SJCRH30 (cell line): ENCODE measurements around the gene L1CAM. TPM values are rescaled to one million over a fixed set of nuclear protein-coding genes. Genes with fewer than 3 reads are reported as not detected.
A peak's percentile ranks its signal among the peaks of the same experiment; 100 is the strongest.

Experiments
- DNase-seq, 2 experiments: peaks; one replicate each; pipeline ENCODE4 v3.0.0-alpha.2; 2015 to 2020
- H3K27ac ChIP-seq: fragments of 250-450 bp; sonication (Bioruptor Pico); 2 replicates; pipeline ENCODE4 v1.5.1; 2020; ENCODE audit warnings: mild to moderate bottlenecking, moderate library complexity
- H3K27me3 ChIP-seq: fragments of 250-450 bp; sonication (Bioruptor Pico); 2 replicates; pipeline ENCODE4 v1.5.1; 2020; ENCODE audit warnings: mild to moderate bottlenecking, moderate library complexity
- H3K36me3 ChIP-seq: fragments of 250-450 bp; sonication (Bioruptor Pico); 2 replicates; pipeline ENCODE4 v1.5.1; 2020; ENCODE audit warnings: mild to moderate bottlenecking, moderate library complexity
- H3K4me1 ChIP-seq: fragments of 250-450 bp; sonication (Bioruptor Pico); 2 replicates; pipeline ENCODE4 v1.5.1; 2020; ENCODE audit warnings: mild to moderate bottlenecking, moderate library complexity
- H3K4me3 ChIP-seq: fragments of 250-450 bp; sonication (Bioruptor Pico); 2 replicates; pipeline ENCODE4 v1.5.1; 2020; ENCODE audit warnings: mild to moderate bottlenecking, moderate library complexity
- H3K9me3 ChIP-seq: fragments of 250-450 bp; sonication (Bioruptor Pico); replicated peaks from 2 replicates; pipeline ENCODE4 v1.5.1; 2020; ENCODE audit warnings: mild to moderate bottlenecking, moderate library complexity
- total RNA-seq: library from RNA; depleted of rRNA; stranded (reverse); fragments of >200 nt; shearing (Covaris generic); gene quantifications from 2 replicates; pipeline ENCODE4 v1.2.3, GENCODE V29; 2014

Gene L1CAM
- total RNA-seq, 1 experiment from 2014 or later: 14.2 TPM

- Histone ChIP-seq H3K27me3 (no peaks in the 10 kb centered on the region), H3K4me3 (no peak overlapping the region), H3K9me3 (no peaks in the 10 kb centered on the region), H3K36me3 (no peaks in the 10 kb centered on the region), H3K27ac (no peak overlapping the region), H3K4me1 (no peaks in the 10 kb centered on the region)
- DNase-seq: no peak
These were observed 28.5 kb downstream of the L1CAM start for GRCh38 chrX:153857348-153857903.

GRCh38 chrX:153854702-153855101 is 31.3 kb downstream of the L1CAM start:
- Histone ChIP-seq H3K36me3 (no peaks in the 10 kb centered on the region), H3K4me3 (no peak overlapping the region), H3K4me1 (no peaks in the 10 kb centered on the region), H3K9me3 (no peaks in the 10 kb centered on the region), H3K27ac (no peak overlapping the region), H3K27me3 (no peaks in the 10 kb centered on the region)
- DNase-seq: no peak

- no peak for DNase-seq
- Histone ChIP-seq H3K27ac (no peak overlapping the region), H3K4me1 (no peaks in the 10 kb centered on the region)
These were observed 32.1 kb downstream of the L1CAM start for GRCh38 chrX:153853902-153854267.

GRCh38 chrX:153853180-153853901 is 32.6 kb downstream of the L1CAM start:
- no peak overlapping the region for H3K27ac ChIP-seq
- H3K4me1 ChIP-seq: no peaks in the 10 kb centered on the region

More at GRCh38 chrX:153853902-153854267, 32.1 kb downstream of the L1CAM start:
- Histone ChIP-seq H3K9me3 (no peaks in the 10 kb centered on the region), H3K36me3 (no peaks in the 10 kb centered on the region), H3K4me3 (no peak overlapping the region), H3K27me3 (no peaks in the 10 kb centered on the region)

GRCh38 chrX:153851981-153852380 is 34.0 kb downstream of the L1CAM start:
- no peaks in the 10 kb centered on the region for H3K9me3 ChIP-seq
- H3K4me3 ChIP-seq: no peak overlapping the region

More at GRCh38 chrX:153853180-153853901, 32.6 kb downstream of the L1CAM start:
- H3K27me3 ChIP-seq: no peaks in the 10 kb centered on the region
- no peaks in the 10 kb centered on the region for H3K9me3 ChIP-seq
- H3K4me3 ChIP-seq: no peak overlapping the region
- H3K36me3 ChIP-seq: no peaks in the 10 kb centered on the region
- no peak for DNase-seq

GRCh38 chrX:153848325-153848724 is 37.6 kb downstream of the L1CAM start:
- no peak overlapping the region for H3K4me3 ChIP-seq
- no peaks in the 10 kb centered on the region for H3K9me3 ChIP-seq
- H3K4me1 ChIP-seq: no peaks in the 10 kb centered on the region
- no peaks in the 10 kb centered on the region for H3K27me3 ChIP-seq
- DNase-seq: no peak
- no peak overlapping the region for H3K27ac ChIP-seq
- H3K36me3 ChIP-seq: no peaks in the 10 kb centered on the region

More at GRCh38 chrX:153851981-153852380, 34.0 kb downstream of the L1CAM start:
- Histone ChIP-seq H3K27ac (no peak overlapping the region), H3K4me1 (no peaks in the 10 kb centered on the region), H3K36me3 (no peaks in the 10 kb centered on the region), H3K27me3 (no peaks in the 10 kb centered on the region)
- DNase-seq: no peak

GRCh38 chrX:153845842-153846241 is 40.1 kb downstream of the L1CAM start:
- Histone ChIP-seq H3K27ac (no peak overlapping the region), H3K36me3 (no peaks in the 10 kb centered on the region), H3K4me1 (no peaks in the 10 kb centered on the region), H3K4me3 (no peak overlapping the region), H3K27me3 (no peaks in the 10 kb centered on the region), H3K9me3 (no peaks in the 10 kb centered on the region)
- no peak for DNase-seq

DNA sequence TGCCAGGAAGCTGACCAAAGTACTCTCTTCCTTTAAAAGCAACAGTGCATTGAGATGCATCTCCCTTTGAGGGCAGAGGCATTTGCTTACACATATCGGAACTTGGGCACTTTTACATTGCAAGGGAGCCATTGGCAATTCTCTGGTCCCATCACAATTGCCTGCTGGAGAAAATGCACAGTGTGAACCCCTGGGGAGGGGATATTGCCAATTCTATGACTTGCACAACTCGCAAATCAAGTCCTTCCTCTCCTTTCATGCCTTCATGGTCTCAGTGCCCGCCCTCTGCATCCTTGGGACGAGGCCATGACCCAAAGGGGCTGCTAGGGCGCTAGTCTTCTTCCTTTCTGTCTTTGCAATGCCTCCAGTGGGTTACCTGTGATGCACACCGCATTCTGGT is 40.8 kb downstream of the L1CAM start:
- no peak overlapping the region for H3K4me3 ChIP-seq
- H3K27ac ChIP-seq: no peak overlapping the region
- no peaks in the 10 kb centered on the region for H3K27me3 ChIP-seq
- no peaks in the 10 kb centered on the region for H3K36me3 ChIP-seq
- no peaks in the 10 kb centered on the region for H3K4me1 ChIP-seq
- no peaks in the 10 kb centered on the region for H3K9me3 ChIP-seq
- DNase-seq: no peak

GRCh38 chrX:153844509-153845082 is 41.4 kb downstream of the L1CAM start:
- Histone ChIP-seq H3K9me3 (no peaks in the 10 kb centered on the region), H3K4me3 (no peak overlapping the region), H3K27me3 (no peaks in the 10 kb centered on the region), H3K27ac (no peak overlapping the region), H3K4me1 (no peaks in the 10 kb centered on the region), H3K36me3 (no peaks in the 10 kb centered on the region)
- DNase-seq: no peak

DNA sequence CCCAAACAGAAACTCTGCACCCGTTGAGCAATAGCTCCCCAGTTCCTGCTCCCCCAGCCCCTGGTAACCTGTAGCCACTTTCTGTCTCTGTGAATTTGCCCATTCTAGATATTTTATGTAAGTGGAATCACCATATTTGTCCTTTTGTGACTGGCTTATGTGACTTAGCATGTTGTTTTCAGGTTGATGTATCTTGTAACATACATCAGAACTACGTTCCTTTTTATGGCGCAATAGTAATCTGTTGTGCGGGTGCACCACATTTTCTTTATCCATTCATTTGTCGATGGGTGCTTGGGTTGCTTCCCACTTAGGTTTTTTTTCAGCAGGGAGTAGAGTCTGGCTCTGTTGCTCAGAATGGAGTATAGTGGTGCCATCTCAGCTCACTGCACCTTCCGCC is 49.1 kb downstream of the L1CAM start:
- Histone ChIP-seq H3K9me3 (no peaks in the 10 kb centered on the region), H3K4me3 (no peak overlapping the region), H3K36me3 (no peaks in the 10 kb centered on the region), H3K4me1 (no peaks in the 10 kb centered on the region), H3K27ac (no peak overlapping the region), H3K27me3 (no peaks in the 10 kb centered on the region)
- DNase-seq: no peak

- no peak for DNase-seq
- Histone ChIP-seq H3K4me3 (no peak overlapping the region), H3K36me3 (no peaks in the 10 kb centered on the region), H3K27me3 (no peaks in the 10 kb centered on the region), H3K4me1 (no peaks in the 10 kb centered on the region), H3K27ac (no peak overlapping the region), H3K9me3 (no peaks in the 10 kb centered on the region)
These were observed 53.2 kb downstream of the L1CAM start for GRCh38 chrX:153832728-153833127.

DNA sequence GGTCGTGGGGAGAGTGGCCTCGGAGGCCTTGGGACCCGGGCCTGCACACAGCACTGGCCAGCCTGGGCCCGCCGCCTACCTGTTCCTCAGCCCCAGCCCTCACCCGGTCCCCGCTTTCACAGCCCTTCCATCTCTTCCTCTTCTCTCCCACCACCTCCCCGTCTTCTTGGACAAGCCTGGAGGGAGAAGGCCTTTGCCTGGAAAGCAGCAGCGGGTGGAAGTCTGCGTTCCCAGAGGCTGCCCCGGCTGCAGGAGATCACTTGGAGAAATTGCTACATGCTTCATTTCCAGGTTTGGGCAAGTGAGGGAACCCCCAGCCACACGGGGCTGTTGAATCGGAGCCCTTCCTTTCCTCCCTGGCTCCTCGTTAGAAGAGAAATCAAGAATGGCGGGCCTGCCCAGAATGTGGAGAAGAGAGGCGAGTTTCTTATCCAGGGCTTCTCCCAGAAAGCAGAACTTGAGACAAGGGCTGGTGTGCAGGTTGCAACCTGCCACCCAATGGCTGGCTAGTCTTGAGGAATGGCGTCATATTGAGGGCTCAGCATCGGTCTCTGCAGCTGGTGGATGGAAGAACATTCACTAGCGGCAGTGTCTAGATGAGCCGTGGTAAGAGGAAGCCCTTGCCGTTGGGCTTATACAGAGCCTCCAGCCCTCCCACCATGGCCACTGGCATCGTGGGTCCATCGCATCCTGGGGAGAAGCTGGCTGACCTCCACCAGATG is 54.4 kb downstream of the L1CAM start:
- Histone ChIP-seq H3K9me3 (no peaks in the 10 kb centered on the region), H3K27me3 (no peaks in the 10 kb centered on the region), H3K36me3 (no peaks in the 10 kb centered on the region), H3K4me1 (no peaks in the 10 kb centered on the region), H3K27ac (no peak overlapping the region), H3K4me3 (no peak overlapping the region)
- no peak for DNase-seq

GRCh38 chrX:153830640-153831428 is 55.1 kb downstream of the L1CAM start:
- peak overlapping the region; percentile 56 for H3K4me3 ChIP-seq
- no peaks in the 10 kb centered on the region for H3K27me3 ChIP-seq
- H3K4me1 ChIP-seq: no peaks in the 10 kb centered on the region
- no peaks in the 10 kb centered on the region for H3K36me3 ChIP-seq
- DNase-seq: peak in 1 of 2 experiments; percentile 7
- no peak overlapping the region for H3K27ac ChIP-seq
- H3K9me3 ChIP-seq: no peaks in the 10 kb centered on the region

GRCh38 chrX:153829799-153830639 is 56.0 kb downstream of the L1CAM start, which contains the start of gene PDZD4:
PDZD4 (minus strand) TSS chrX:153830544; CDS start chrX:153830298, 246 bp downstream.
- Histone ChIP-seq H3K9me3 (no peaks in the 10 kb centered on the region), H3K27ac (no peak within 1 kb of the TSS), H3K36me3 (no peaks in the 10 kb centered on the region), H3K4me3 (peak within 1 kb of the TSS; percentile 56), H3K4me1 (no peaks in the 10 kb centered on the region), H3K27me3 (no peaks in the 10 kb centered on the region)
- DNase-seq: peak in 1 of 2 experiments; percentile 5
